Esophagus muscularis mucosa (tissue), 4 donors: ENCODE measurements around the gene IGFBP4.

Experiments
- CTCF ChIP-seq, 3 experiments: fragments of 200-600 bp in 2 of 3; fragments of 450-650 bp in 1 of 3; sonication (generic) in 2 of 3; IDR thresholded peaks; one replicate each; pipeline ENCODE4 v1.5.1; 2017 to 2019; ENCODE audit warnings: antibody characterized with exemption in 3 of 3, mild to moderate bottlenecking in 2 of 3, moderate library complexity in 1 of 3
- EP300 ChIP-seq: sonication (generic); formaldehyde crosslinking; IDR thresholded peaks from one replicate; pipeline ENCODE4 v1.6.1; 2017; ENCODE audit warnings: antibody characterized with exemption
- POLR2AphosphoS5 ChIP-seq, 2 donors: sonication (generic); formaldehyde crosslinking; IDR thresholded peaks; one replicate each; pipeline ENCODE4 v1.6.1; 2017; ENCODE audit warnings: antibody characterized with exemption in 2 of 2

DNA sequence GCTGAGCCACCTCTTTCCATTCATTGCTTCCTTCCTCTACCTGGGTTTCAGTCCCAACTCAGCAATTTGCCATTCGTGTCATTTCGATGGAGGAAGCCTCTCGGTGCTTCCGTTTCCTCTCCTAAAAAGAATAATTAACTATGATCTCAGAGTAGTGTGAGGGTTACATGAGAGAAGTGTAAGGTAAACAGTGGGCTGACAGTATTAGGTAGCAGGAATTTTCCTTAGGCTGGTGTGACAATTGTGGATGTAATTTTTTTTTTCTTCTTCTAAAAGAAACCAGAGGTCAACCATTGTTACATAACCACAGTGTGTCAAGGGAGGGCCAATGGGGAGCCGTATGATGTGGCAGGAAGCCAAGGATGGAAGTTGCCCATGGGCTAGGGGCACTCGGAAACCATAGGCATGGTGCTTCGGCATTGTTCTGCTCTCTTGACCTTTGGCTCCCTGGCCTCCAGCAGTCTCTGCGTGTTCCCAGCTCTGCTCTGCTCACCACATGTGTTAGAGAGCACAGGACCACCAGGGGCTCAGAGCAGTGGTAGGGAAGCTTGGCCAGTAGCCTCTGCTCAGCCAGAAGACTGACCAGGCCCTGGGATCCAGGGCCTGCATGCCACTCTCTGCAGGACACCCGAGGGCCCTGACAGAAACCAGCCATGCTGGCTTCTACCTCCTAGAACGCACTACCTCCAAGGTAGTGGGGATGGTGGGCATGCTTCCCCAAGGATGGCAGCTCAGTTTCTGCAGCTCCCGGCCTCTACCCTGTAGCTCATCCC lies 23.5 kb upstream of the IGFBP4 start:
- TF ChIP-seq CTCF (IDR thresholded peaks at IDR 0.05) (no peak), EP300 (no peak), POLR2AphosphoS5 (IDR thresholded peaks at IDR 0.05) (no peak)
